Measurements from ENCODE around the gene MTFMT.
A peak's percentile ranks its signal among the peaks of the same experiment; 100 is the strongest.

The MTFMT gene

DNA sequence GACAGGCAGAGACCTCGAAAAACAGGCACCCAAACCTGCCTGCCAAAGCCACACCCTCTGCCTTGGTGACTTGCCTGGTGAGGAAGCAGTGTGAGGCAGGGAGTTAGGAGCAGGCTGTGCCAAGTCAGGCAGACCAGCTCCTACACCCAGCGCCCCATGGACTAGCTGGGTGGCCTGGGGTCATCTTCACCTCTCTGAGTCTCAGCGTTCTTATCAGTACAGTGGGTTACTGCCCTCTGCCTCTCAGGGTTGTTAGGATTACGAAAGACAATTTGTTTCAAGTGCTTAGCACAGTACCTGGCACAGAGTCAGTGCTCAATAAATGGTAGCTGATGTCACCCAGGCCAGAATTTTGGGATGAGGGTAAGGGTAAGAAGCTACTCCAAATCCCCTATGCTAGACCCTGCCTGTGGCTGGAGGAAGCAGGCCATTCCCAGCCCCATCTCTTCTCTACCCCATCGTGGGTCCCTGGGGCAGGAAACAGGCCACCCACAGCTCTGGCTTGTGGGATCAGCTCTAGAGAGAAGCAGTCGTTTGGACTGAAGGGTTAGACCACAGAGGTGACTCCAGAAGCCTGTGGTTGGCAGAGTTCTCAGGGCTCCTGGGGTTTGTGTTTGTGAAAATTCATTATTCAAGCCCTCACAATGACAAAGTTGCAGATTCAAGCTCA, 25.9 kb upstream of the MTFMT start:
- TF ChIP-seq, protein P1, sequence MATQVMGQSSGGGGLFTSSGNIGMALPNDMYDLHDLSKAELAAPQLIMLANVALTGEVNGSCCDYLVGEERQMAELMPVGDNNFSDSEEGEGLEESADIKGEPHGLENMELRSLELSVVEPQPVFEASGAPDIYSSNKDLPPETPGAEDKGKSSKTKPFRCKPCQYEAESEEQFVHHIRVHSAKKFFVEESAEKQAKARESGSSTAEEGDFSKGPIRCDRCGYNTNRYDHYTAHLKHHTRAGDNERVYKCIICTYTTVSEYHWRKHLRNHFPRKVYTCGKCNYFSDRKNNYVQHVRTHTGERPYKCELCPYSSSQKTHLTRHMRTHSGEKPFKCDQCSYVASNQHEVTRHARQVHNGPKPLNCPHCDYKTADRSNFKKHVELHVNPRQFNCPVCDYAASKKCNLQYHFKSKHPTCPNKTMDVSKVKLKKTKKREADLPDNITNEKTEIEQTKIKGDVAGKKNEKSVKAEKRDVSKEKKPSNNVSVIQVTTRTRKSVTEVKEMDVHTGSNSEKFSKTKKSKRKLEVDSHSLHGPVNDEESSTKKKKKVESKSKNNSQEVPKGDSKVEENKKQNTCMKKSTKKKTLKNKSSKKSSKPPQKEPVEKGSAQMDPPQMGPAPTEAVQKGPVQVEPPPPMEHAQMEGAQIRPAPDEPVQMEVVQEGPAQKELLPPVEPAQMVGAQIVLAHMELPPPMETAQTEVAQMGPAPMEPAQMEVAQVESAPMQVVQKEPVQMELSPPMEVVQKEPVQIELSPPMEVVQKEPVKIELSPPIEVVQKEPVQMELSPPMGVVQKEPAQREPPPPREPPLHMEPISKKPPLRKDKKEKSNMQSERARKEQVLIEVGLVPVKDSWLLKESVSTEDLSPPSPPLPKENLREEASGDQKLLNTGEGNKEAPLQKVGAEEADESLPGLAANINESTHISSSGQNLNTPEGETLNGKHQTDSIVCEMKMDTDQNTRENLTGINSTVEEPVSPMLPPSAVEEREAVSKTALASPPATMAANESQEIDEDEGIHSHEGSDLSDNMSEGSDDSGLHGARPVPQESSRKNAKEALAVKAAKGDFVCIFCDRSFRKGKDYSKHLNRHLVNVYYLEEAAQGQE (IDR thresholded peaks at IDR 0.05; ENCODE audit: low read depth) = no peak
- TF ChIP-seq CEBPB (IDR thresholded peaks at IDR 0.05) = 0 out of 2 replicates have a peak, but pooled peaks have one; percentile 4
- TF ChIP-seq, protein P2, sequence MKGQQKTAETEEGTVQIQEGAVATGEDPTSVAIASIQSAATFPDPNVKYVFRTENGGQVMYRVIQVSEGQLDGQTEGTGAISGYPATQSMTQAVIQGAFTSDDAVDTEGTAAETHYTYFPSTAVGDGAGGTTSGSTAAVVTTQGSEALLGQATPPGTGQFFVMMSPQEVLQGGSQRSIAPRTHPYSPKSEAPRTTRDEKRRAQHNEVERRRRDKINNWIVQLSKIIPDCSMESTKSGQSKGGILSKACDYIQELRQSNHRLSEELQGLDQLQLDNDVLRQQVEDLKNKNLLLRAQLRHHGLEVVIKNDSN (IDR thresholded peaks at IDR 0.05) = no peak
- no peak for TF ChIP-seq EP300 (IDR thresholded peaks at IDR 0.05; ENCODE audit: borderline replicate concordance)
- TF ChIP-seq YY1 (IDR thresholded peaks at IDR 0.05; ENCODE audit: low read depth) = no peak
- TF ChIP-seq TCF12 (IDR thresholded peaks at IDR 0.05; ENCODE audit: low read depth) = no peak
- TF ChIP-seq TEAD4 (IDR thresholded peaks at IDR 0.05) = no peak
- TF ChIP-seq TAF1 (IDR thresholded peaks at IDR 0.05; ENCODE audit: low read depth) = no peak
- TF ChIP-seq ZBTB7A (IDR thresholded peaks at IDR 0.05; ENCODE audit: low read depth) = no peak
- no peak for TF ChIP-seq NFIC (IDR thresholded peaks at IDR 0.05)
- TF ChIP-seq CREB1 (IDR thresholded peaks at IDR 0.05; ENCODE audit: low read depth) = no peak
- no peak for TF ChIP-seq RAD21 (IDR thresholded peaks at IDR 0.05; ENCODE audit: low read depth)
- TF ChIP-seq, protein P3, sequence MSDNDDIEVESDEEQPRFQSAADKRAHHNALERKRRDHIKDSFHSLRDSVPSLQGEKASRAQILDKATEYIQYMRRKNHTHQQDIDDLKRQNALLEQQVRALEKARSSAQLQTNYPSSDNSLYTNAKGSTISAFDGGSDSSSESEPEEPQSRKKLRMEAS (IDR thresholded peaks at IDR 0.05) = 0 out of 2 replicates have a peak, but pooled peaks have one; percentile 34
- no peak for TF ChIP-seq FOXM1 (IDR thresholded peaks at IDR 0.05; ENCODE audit: borderline replicate concordance, low read depth)
- TF ChIP-seq EGR1 (IDR thresholded peaks at IDR 0.05) = no peak

DNA sequence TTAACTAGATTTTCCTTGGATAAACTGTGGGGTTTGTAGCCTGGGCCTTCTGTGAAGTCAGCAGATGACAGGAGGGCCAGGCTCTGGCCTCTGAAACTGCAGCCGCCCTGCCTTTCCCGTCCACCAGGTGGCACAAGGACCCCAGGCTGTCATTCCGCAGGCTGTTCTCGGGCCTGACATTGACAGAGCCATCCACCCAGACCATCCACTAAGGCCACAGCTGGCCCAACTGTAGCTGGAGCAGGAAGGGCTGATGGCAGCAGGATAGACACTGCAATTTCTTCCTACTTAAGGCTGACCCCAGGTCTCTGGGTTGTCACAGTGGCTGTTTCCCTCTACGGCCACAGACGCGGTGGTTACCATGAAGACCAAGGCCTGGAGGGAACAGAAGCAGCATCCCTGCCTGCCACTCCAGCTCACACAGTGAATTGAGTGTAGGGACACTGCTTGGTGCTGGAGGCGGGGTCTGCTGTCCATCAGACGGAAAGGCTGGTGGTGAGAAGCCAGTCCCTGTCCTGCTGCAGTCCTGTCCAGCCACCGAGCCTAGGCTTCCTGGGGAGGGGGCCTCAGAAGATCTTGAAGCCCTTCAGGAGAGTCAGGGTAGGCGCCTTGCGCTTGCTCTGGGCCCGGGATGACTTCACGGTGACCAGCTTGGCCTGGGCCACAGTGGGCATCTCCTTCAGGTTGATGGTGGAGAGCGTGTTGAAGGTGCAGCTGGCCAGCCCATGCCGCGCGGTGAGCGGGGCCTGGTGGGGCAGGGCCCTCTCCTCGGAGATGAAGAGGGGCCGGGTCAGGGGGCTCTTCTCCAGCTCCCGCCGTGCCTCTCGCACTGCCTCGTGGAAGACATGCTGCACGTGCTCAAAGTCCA, 25.1 kb upstream of the MTFMT start:
- peak; percentile 98 for TF ChIP-seq RAD21 (IDR thresholded peaks at IDR 0.05; ENCODE audit: low read depth)
- TF ChIP-seq ZBTB7A (IDR thresholded peaks at IDR 0.05; ENCODE audit: low read depth) = no peak
- TF ChIP-seq EP300 (IDR thresholded peaks at IDR 0.05; ENCODE audit: borderline replicate concordance) = no peak

DNA sequence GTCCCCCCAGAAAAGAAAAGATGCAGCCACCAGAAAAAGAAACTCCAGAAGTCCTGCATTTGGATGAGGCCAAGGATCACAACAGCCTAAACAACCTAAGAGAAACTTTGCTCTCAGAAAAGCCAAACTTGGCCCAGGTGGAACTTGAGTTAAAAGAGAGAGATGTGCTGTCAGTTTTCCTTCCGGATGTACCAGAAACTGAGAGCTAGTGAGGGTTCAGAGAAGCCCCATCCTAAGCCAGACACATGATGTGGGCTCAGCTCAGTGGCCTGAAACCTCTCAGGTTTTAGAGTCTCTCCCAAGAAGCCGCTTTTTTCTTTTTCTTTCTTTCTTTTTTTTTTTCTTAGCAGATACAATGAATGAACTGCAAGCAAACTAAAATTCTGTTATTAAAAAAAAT, 23.5 kb upstream of the MTFMT start:
- TF ChIP-seq ZBTB7A (IDR thresholded peaks at IDR 0.05; ENCODE audit: low read depth) (no peak), EGR1 (IDR thresholded peaks at IDR 0.05) (no peak), TEAD4 (IDR thresholded peaks at IDR 0.05) (no peak), NFIC (IDR thresholded peaks at IDR 0.05) (no peak), TCF12 (IDR thresholded peaks at IDR 0.05; ENCODE audit: low read depth) (no peak), EP300 (IDR thresholded peaks at IDR 0.05; ENCODE audit: borderline replicate concordance) (no peak), TAF1 (IDR thresholded peaks at IDR 0.05; ENCODE audit: low read depth) (no peak)
- TF ChIP-seq, protein P2 (IDR thresholded peaks at IDR 0.05) = no peak

DNA sequence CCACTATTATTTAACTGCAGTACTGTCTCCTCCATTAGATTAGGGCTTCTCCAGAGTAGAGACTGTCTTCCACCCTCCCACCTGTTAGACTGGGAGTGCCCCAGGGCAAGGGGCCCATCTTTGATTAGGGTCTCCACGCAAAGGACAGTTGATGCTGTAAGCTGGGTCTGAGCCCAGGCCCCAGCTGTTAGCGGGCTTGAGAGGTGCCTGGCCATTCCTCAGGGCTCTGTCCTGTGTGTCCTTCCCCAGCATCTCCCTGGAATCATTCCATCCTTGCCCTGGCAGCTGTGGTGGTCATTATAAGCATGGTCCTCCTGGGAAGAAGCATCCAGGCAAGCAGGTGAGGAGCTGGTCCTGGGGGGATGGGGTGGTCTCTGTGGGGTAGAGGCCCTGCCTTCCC, 21.8 kb upstream of the MTFMT start:
- TF ChIP-seq TEAD4 (IDR thresholded peaks at IDR 0.05) = no peak

DNA sequence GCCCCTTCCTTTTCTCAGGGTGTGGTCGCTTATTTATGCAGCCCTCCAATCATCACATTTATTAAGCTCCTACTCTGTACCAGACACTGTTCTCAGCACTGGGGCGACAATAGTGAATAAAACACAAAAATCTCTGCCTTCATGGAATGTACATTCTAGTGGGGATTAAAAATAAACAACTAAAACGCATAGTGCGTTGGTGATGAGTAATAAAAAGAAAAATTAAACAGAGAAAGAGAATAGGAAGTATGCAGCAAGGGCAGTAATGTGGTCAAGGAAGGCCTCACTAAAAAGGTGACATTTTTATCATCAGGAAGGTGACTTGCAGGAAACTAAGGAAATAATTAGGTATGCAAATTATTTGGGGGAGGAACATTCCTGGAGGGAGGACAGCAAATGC, 20.8 kb upstream of the MTFMT start:
- TF ChIP-seq ZBTB7A (IDR thresholded peaks at IDR 0.05; ENCODE audit: low read depth) (no peak), YY1 (IDR thresholded peaks at IDR 0.05; ENCODE audit: low read depth) (no peak), CREB1 (IDR thresholded peaks at IDR 0.05; ENCODE audit: low read depth) (no peak), RAD21 (IDR thresholded peaks at IDR 0.05; ENCODE audit: low read depth) (no peak), TEAD4 (IDR thresholded peaks at IDR 0.05) (no peak), TCF12 (IDR thresholded peaks at IDR 0.05; ENCODE audit: low read depth) (no peak)
- TF ChIP-seq, protein P2 (IDR thresholded peaks at IDR 0.05) = no peak

DNA sequence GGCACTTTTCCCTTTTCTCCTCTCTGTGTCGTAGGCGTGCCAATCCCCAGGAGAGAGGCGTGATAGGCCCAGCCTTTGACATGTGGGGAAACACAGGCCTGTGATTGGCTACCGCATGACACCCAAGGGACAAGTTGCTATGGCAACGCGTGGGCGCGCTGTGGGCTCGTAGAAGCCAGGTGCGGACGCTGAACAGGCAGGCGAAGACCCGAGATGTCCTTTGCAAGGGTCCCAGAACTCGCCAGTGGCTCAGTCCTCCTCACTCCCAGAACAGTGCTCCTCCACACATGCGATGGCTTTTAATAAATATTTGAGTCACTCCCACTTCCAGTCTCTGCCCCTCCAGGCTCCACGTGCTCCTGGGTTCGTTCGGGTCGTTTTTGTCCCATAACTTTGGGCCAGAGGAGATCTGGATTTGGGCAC, 20.0 kb upstream of the MTFMT start:
- no peak for TF ChIP-seq CEBPB (IDR thresholded peaks at IDR 0.05)
- peak; percentile 93 for TF ChIP-seq EGR1 (IDR thresholded peaks at IDR 0.05)
- no peak for TF ChIP-seq YY1 (IDR thresholded peaks at IDR 0.05; ENCODE audit: low read depth)
- TF ChIP-seq RAD21 (IDR thresholded peaks at IDR 0.05; ENCODE audit: low read depth) = no peak
- TF ChIP-seq, protein P2 (IDR thresholded peaks at IDR 0.05) = peak; percentile 95
- TF ChIP-seq, protein P3 (IDR thresholded peaks at IDR 0.05) = peak; percentile 92
- no peak for TF ChIP-seq FOXM1 (IDR thresholded peaks at IDR 0.05; ENCODE audit: borderline replicate concordance, low read depth)
- no peak for TF ChIP-seq TCF12 (IDR thresholded peaks at IDR 0.05; ENCODE audit: low read depth)

Measured in Ishikawa (cell line).